ENCODE results near the gene PHETA1.

DNA sequence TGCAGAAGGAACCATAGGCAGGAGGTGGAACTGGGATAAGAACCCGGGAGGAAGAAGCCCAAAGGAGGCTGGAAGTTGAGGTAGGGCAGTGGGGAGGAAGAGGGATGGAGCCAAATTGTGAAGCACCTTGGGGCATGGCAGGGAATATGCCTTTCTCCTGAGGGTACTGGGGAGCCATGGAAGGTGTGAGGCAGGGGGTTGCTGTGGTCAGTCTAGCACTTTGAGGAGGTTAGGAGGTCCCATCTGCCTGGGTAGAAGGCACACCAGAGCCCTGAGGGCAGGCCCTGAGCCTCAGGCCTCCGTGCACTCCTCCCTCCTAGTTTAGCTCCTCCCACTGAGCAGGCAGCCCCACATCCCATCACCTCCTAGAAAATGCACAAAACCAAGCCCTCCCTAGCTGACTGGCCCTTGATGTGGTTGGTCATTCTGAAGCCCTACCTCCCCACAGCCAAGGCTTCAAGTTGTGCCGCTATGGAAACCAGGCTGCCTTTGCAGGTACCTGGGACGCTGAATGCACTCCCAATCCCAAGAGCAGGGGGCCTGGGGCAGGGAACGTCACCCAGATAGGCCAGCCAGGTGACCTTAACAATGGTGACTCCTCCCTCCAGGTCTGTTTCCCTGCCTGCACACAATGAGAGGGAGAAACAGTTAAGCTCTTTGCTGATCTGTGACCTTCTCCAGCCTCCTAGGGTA lies 15.1 kb downstream of the PHETA1 start:
- TF ChIP-seq, protein P1, sequence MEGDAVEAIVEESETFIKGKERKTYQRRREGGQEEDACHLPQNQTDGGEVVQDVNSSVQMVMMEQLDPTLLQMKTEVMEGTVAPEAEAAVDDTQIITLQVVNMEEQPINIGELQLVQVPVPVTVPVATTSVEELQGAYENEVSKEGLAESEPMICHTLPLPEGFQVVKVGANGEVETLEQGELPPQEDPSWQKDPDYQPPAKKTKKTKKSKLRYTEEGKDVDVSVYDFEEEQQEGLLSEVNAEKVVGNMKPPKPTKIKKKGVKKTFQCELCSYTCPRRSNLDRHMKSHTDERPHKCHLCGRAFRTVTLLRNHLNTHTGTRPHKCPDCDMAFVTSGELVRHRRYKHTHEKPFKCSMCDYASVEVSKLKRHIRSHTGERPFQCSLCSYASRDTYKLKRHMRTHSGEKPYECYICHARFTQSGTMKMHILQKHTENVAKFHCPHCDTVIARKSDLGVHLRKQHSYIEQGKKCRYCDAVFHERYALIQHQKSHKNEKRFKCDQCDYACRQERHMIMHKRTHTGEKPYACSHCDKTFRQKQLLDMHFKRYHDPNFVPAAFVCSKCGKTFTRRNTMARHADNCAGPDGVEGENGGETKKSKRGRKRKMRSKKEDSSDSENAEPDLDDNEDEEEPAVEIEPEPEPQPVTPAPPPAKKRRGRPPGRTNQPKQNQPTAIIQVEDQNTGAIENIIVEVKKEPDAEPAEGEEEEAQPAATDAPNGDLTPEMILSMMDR (IDR thresholded peaks at IDR 0.05): no peak
- TF ChIP-seq POLR2A (IDR thresholded peaks at IDR 0.05): no peak
